Chondrocyte (in vitro differentiated cells): Measurements from ENCODE around the gene LRRC7. TPM values are rescaled to one million over a fixed set of nuclear protein-coding genes. Genes with fewer than 3 reads are reported as not detected.

Experiments used
- DNase-seq: peaks from one replicate; pipeline ENCODE4 v3.0.0; 2021; ENCODE audit warnings: mixed read lengths, low spot score
- H3K27ac Mint-ChIP-seq: one replicate; pipeline ENCODE4 v1.8.0; 2021; ENCODE audit warnings: mild to moderate bottlenecking, moderate library complexity, mixed read lengths; ENCODE audit not compliant: unreplicated experiment
- H3K27me3 Mint-ChIP-seq: 2 replicates; pipeline ENCODE4 v1.8.0; 2021; ENCODE audit warnings: low read depth, mixed read lengths
- H3K36me3 Mint-ChIP-seq: 2 replicates; pipeline ENCODE4 v1.8.0; 2021; ENCODE audit warnings: low read depth, mixed read lengths
- H3K4me1 Mint-ChIP-seq: 2 replicates; pipeline ENCODE4 v1.8.0; 2021; ENCODE audit warnings: low read depth, mild to moderate bottlenecking, mixed read lengths
- H3K4me3 Mint-ChIP-seq: one replicate; pipeline ENCODE4 v1.8.0; 2021; ENCODE audit warnings: mild to moderate bottlenecking, moderate library complexity, mixed read lengths; ENCODE audit not compliant: unreplicated experiment
- H3K9me3 Mint-ChIP-seq: 2 replicates; pipeline ENCODE4 v1.8.0; 2021; ENCODE audit warnings: low read depth, mixed read lengths
- CTCF ChIP-seq: fragments of 200-600 bp; sonication (generic); IDR thresholded peaks from 2 replicates; pipeline ENCODE4 v1.5.0; 2021; ENCODE audit warnings: antibody characterized with exemption, mild to moderate bottlenecking, moderate library complexity
- total RNA-seq: library from RNA; stranded (reverse); gene quantifications from 3 replicates; pipeline ENCODE4 v1.2.1, GENCODE V29; 2021

Gene LRRC7
- total RNA-seq, 1 donor from 2014 or later = not detected

- Mint-ChIP-seq H3K4me1 (peaks cover 36% of the 10 kb centered on the region), H3K4me3 (no peak overlapping the region), H3K27me3 (no peaks in the 10 kb centered on the region), H3K27ac (no peak overlapping the region), H3K9me3 (peaks cover 2% of the 10 kb centered on the region), H3K36me3 (no peaks in the 10 kb centered on the region)
- no peak for DNase-seq
- TF ChIP-seq CTCF = no peak
Measured at GRCh38 chr1:69657971-69658370, 90.2 kb downstream of the LRRC7 start.

DNA sequence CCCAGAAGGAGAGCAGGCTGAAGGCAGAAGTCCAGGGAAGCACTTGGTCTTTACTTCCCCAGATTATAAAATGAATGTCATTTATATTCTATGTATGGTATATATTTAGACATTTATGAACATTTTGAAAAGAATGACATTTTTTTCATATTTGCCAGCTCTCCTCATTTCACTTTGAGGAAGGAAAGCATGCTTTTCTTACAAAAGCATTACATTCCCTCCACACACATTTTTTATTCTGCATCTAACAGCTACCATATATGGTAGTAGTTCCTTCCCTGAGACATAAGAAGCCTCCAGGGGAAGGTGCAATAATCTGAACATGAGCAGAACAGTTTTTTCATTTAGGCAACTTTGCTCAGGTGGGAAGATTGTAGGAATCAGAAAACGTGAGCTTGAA lies 94.0 kb downstream of the LRRC7 start:
- no peak for DNase-seq

DNA sequence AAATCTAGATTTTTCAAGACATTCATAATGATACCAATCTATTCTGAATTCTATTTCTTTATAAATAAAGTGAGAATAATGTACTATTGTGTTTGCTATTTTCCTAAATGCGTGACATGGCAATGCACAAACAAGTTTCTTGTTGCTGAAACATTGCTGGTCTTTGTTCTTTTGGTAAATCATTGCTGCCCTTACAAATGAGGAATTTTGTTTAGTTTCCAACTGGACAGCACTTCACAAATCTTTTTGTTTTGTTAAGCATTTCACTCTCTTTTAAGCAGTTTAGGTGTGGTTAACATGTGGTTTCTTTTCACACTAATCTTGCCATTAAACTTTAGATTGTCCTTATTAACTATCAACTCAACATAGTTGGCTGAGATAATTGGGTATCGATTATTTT lies 94.6 kb downstream of the LRRC7 start:
- Mint-ChIP-seq H3K27me3 (no peaks in the 10 kb centered on the region), H3K4me1 (peaks cover 36% of the 10 kb centered on the region), H3K27ac (no peak overlapping the region), H3K36me3 (peaks cover 7% of the 10 kb centered on the region), H3K4me3 (no peak overlapping the region), H3K9me3 (peaks cover 27% of the 10 kb centered on the region)
- DNase-seq = no peak
- no peak for TF ChIP-seq CTCF

More for the DNA sequence above, 94.0 kb downstream of the LRRC7 start:
- peak overlapping the region; percentile 72 for H3K27ac Mint-ChIP-seq
- H3K36me3 Mint-ChIP-seq = peaks cover 5% of the 10 kb centered on the region
- no peak overlapping the region for H3K4me3 Mint-ChIP-seq
- no peak for TF ChIP-seq CTCF
- no peaks in the 10 kb centered on the region for H3K27me3 Mint-ChIP-seq
- peaks cover 23% of the 10 kb centered on the region for H3K9me3 Mint-ChIP-seq
- H3K4me1 Mint-ChIP-seq = peaks cover 36% of the 10 kb centered on the region

- Mint-ChIP-seq H3K9me3 (peaks cover 19% of the 10 kb centered on the region), H3K36me3 (peaks cover 4% of the 10 kb centered on the region), H3K27ac (no peak overlapping the region), H3K4me1 (no peaks in the 10 kb centered on the region), H3K27me3 (no peaks in the 10 kb centered on the region), H3K4me3 (no peak overlapping the region)
- TF ChIP-seq CTCF = no peak
- no peak for DNase-seq
Measured at GRCh38 chr1:69671363-69672010, 103.8 kb downstream of the LRRC7 start.

DNA sequence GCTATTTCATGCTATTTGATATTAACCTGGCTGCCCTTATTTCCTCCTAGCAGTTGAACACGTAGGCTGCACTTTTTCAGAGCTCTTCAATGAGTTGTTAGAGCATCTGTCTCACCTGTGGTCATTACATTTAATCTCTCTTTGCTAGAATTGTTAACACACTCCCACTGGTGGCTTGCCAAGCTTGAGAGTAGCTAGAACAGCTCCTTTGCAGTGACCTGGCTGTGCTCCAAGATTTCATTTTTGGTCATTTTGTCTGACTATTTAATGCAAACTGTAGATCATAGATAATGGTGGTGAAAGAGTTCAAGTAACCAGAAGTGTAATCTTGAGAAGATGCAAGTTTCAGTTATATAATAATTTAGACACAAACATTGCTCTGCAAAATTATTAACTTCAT lies 105.6 kb downstream of the LRRC7 start:
- H3K27ac Mint-ChIP-seq = no peak overlapping the region

More for the DNA sequence above, 105.6 kb downstream of the LRRC7 start:
- TF ChIP-seq CTCF = no peak
- Mint-ChIP-seq H3K4me1 (no peaks in the 10 kb centered on the region), H3K36me3 (peaks cover 2% of the 10 kb centered on the region), H3K9me3 (peaks cover 10% of the 10 kb centered on the region), H3K27me3 (no peaks in the 10 kb centered on the region), H3K4me3 (no peak overlapping the region)
- DNase-seq = no peak
